WTC11 (cell line): ENCODE results near the gene CACNA2D3. TPM values are rescaled to one million over a fixed set of nuclear protein-coding genes. Genes with fewer than 3 reads are reported as not detected.

ENCODE experiments used
- ATAC-seq: fragments of 200-7000 bp; cut with Tn5 transposase; 2 replicates; pipeline ENCODE4 v1.10.0; 2021; ENCODE audit warnings: mild to moderate bottlenecking, moderate library complexity
- CTCF ChIA-PET: fragments of 300-600 bp; sonication (Branson Sonifier 250); formaldehyde crosslinking; loops from one replicate; lab custom pipeline; 2021; ENCODE audit warnings: antibody characterized with exemption; lab: Charles Lee
- POLR2A ChIA-PET: fragments of 350-600 bp; sonication (Branson Sonifier 250); formaldehyde crosslinking; loops from one replicate; lab custom pipeline; 2021; ENCODE audit warnings: antibody characterized with exemption; lab: Charles Lee
- DNase-seq: peaks from one replicate; pipeline ENCODE4 v3.0.0; 2021; ENCODE audit warnings: low spot score
- H3K27ac Mint-ChIP-seq: 2 replicates; pipeline ENCODE4 v1.8.0; 2021; ENCODE audit warnings: mixed read lengths
- H3K27me3 Mint-ChIP-seq: 2 replicates; pipeline ENCODE4 v1.8.0; 2021; ENCODE audit warnings: low read depth, mild to moderate bottlenecking, moderate library complexity, mixed read lengths
- H3K36me3 Mint-ChIP-seq: 2 replicates; pipeline ENCODE4 v1.8.0; 2021; ENCODE audit warnings: mixed read lengths
- H3K4me1 Mint-ChIP-seq: 2 replicates; pipeline ENCODE4 v1.8.0; 2022; ENCODE audit warnings: mixed read lengths
- H3K4me3 Mint-ChIP-seq: 2 replicates; pipeline ENCODE4 v1.8.0; 2021; ENCODE audit warnings: mild to moderate bottlenecking, moderate library complexity, mixed read lengths
- H3K9me3 Mint-ChIP-seq: 2 replicates; pipeline ENCODE4 v1.8.0; 2021; ENCODE audit warnings: mixed read lengths
- CBFB ChIP-seq: sonication (generic); formaldehyde crosslinking; IDR thresholded peaks from 2 replicates; pipeline ENCODE4 v1.8.1; 2022; ENCODE audit warnings: mild to moderate bottlenecking, low read depth, missing genetic modification reagents
- GRHL2 ChIP-seq: fragments of 250-450 bp; sonication (Bioruptor Pico); IDR thresholded peaks from 2 replicates; pipeline ENCODE4 v1.8.0; 2022; ENCODE audit warnings: mild to moderate bottlenecking, moderate library complexity; ENCODE audit not compliant: insufficient replicate concordance, severe bottlenecking
- GTF2I ChIP-seq: fragments of 250-450 bp; sonication (Bioruptor Pico); conservative IDR thresholded peaks from 2 replicates; pipeline ENCODE4 v1.4.0; 2021; ENCODE audit warnings: mild to moderate bottlenecking
- KAT7 ChIP-seq: sonication (generic); formaldehyde crosslinking; IDR thresholded peaks from 2 replicates; pipeline ENCODE4 v1.8.1; 2023; ENCODE audit warnings: missing genetic modification reagents, mild to moderate bottlenecking, borderline replicate concordance
- NFATC4 ChIP-seq: fragments of 250-450 bp; sonication (Bioruptor Pico); IDR thresholded peaks from 2 replicates; pipeline ENCODE4 v1.9.0; 2021; ENCODE audit warnings: mild to moderate bottlenecking
- NR1H2 ChIP-seq: sonication (generic); formaldehyde crosslinking; IDR thresholded peaks from 2 replicates; pipeline ENCODE4 v1.9.0; 2021; ENCODE audit warnings: mild to moderate bottlenecking, moderate library complexity, missing genetic modification reagents
- NR3C1 ChIP-seq: sonication (generic); formaldehyde crosslinking; conservative IDR thresholded peaks from 2 replicates; pipeline ENCODE4 v1.8.1; 2023; ENCODE audit warnings: low read depth, mild to moderate bottlenecking, missing genetic modification reagents
- SP1 ChIP-seq: sonication (generic); formaldehyde crosslinking; conservative IDR thresholded peaks from 2 replicates; pipeline ENCODE4 v1.8.1; 2022; ENCODE audit warnings: missing genetic modification reagents
- TEAD4 ChIP-seq: sonication (generic); formaldehyde crosslinking; IDR thresholded peaks from 2 replicates; pipeline ENCODE4 v1.8.0; 2022; ENCODE audit warnings: mild to moderate bottlenecking, missing genetic modification reagents
- total RNA-seq: library from RNA; stranded (reverse); gene quantifications from 3 replicates; pipeline ENCODE4 v1.2.3, GENCODE V29; 2021
- TF ChIP-seq, protein P1 (sequence below): sonication (generic); formaldehyde crosslinking; conservative IDR thresholded peaks from 2 replicates; pipeline ENCODE4 v1.8.1; 2022; ENCODE audit warnings: mild to moderate bottlenecking, missing genetic modification reagents
- TF ChIP-seq, protein P2 (sequence below): sonication (generic); formaldehyde crosslinking; IDR thresholded peaks from 2 replicates; pipeline ENCODE4 v1.8.1; 2023; ENCODE audit warnings: mild to moderate bottlenecking, missing genetic modification reagents
- TF ChIP-seq, protein P3 (sequence below): fragments of 250-450 bp; sonication (Bioruptor Pico); IDR thresholded peaks from 2 replicates; pipeline ENCODE4 v2.1.2; 2022; ENCODE audit warnings: mild to moderate bottlenecking, moderate library complexity
- TF ChIP-seq, protein P4 (sequence below): sonication (generic); formaldehyde crosslinking; IDR thresholded peaks from 2 replicates; pipeline ENCODE4 v1.8.1; 2022; ENCODE audit warnings: mild to moderate bottlenecking, missing genetic modification reagents, moderate library complexity, borderline replicate concordance
- TF ChIP-seq, protein P5 (sequence below): fragments of 250-450 bp; sonication (Bioruptor Pico); IDR thresholded peaks from 2 replicates; pipeline ENCODE4 v1.8.0; 2021; ENCODE audit warnings: mild to moderate bottlenecking
- TF ChIP-seq, protein P6 (sequence below): fragments of 200-600 bp; IDR thresholded peaks from 2 replicates; pipeline ENCODE4 v1.8.0; 2022; ENCODE audit warnings: antibody characterized with exemption
- TF ChIP-seq, protein P7 (sequence below): fragments of 250-450 bp; sonication (Bioruptor Pico); IDR thresholded peaks from 2 replicates; pipeline ENCODE4 v1.9.0; 2021; ENCODE audit warnings: mild to moderate bottlenecking
- TF ChIP-seq, protein P8 (sequence below): sonication (generic); formaldehyde crosslinking; IDR thresholded peaks from 2 replicates; pipeline ENCODE4 v1.8.0; 2023; ENCODE audit warnings: missing genetic modification reagents, mild to moderate bottlenecking, borderline replicate concordance
- TF ChIP-seq, protein P9 (sequence below): sonication (generic); formaldehyde crosslinking; IDR thresholded peaks from 2 replicates; pipeline ENCODE4 v1.8.0; 2022; ENCODE audit warnings: mild to moderate bottlenecking, missing genetic modification reagents

Gene CACNA2D3
- total RNA-seq, 1 experiment from 2014 or later: 5.0 TPM

DNA sequence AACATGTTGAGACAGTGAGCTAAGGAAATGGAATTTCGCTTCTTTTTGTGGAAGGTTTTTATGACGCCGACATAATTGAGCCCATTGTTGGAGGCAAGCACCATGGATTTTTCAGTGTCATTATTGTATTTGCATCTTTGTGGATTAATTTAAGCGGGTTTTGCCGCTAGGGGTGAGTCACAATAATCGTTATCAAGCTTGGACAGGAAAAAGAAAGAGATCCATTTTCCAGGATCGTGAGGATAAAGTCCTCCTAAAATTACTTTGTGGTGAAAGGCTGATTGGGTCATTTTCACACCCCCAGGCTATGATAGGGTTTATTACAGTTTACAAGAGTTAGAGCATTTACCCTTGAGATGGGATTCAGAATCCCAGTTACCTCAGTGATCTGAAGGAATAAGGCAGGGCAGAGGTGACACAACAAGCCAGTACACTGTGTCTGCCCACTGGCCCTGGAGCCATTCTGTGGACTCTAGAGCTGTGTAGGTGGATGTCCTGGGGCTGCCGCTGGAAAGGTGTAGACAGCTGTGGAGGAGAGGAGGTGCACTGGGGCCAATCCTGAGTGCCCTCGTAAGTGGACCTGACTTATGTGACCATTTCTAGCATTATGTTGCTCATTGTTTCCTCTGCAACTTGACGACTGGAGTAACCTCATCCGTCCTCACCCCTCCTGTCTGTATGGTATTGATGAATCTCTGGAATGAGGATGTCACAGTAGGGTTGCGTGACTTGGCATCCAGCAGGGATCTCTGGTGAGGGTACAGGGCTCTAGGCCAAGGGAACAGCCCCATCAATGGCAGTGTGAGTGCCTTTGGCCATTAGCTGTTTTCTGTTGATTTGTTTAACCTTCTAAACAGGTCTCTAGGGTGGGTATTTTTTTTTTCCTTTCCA, 435.4 kb downstream of the CACNA2D3 start (continued):
- TF ChIP-seq, protein P1, sequence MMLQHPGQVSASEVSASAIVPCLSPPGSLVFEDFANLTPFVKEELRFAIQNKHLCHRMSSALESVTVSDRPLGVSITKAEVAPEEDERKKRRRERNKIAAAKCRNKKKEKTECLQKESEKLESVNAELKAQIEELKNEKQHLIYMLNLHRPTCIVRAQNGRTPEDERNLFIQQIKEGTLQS: no peak
- TF ChIP-seq GRHL2 (CRISPR knock-in tag): no peak
- TF ChIP-seq, protein P2, sequence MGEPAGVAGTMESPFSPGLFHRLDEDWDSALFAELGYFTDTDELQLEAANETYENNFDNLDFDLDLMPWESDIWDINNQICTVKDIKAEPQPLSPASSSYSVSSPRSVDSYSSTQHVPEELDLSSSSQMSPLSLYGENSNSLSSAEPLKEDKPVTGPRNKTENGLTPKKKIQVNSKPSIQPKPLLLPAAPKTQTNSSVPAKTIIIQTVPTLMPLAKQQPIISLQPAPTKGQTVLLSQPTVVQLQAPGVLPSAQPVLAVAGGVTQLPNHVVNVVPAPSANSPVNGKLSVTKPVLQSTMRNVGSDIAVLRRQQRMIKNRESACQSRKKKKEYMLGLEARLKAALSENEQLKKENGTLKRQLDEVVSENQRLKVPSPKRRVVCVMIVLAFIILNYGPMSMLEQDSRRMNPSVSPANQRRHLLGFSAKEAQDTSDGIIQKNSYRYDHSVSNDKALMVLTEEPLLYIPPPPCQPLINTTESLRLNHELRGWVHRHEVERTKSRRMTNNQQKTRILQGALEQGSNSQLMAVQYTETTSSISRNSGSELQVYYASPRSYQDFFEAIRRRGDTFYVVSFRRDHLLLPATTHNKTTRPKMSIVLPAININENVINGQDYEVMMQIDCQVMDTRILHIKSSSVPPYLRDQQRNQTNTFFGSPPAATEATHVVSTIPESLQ (CRISPR knock-in tag): no peak

DNA sequence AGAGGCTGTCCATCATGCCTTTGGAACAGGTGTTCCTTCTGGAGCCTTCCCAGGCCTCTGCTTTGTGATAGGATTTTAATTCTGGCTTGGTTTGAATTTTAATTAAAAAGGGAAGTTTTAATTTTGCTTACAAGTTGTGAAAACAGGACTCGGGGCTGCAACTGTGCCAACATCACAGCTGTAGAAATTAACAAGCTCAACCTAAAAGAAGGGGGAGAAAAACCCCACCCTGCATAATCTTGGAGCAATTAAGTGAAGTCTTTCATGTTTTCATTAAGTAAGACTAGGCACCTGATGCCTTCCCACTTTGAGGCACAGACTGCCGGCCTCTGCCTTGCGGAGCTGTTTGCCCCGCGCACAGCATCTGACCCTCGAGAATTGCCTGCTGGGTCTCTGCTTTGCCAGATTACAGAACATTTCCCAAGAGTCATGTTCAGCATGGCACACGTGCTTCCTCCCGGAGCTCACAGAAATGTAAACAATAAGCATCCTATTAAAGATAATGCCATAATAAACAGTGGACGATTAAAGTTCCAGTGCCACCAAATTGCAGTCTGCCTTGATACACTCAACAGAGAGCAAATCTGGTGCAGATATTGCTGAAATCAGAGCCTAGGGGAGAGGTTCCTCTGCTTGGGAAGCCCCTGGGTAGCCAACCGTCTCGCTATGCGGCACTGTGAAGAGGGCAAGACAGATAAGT, 441.3 kb downstream of the CACNA2D3 start:
- no peak overlapping the region for H3K4me3 Mint-ChIP-seq
- TF ChIP-seq CBFB (CRISPR knock-in tag) (no peak), GTF2I (CRISPR knock-in tag) (no peak), NFATC4 (CRISPR knock-in tag) (no peak), NR3C1 (CRISPR knock-in tag) (no peak), SP1 (CRISPR knock-in tag) (no peak), KAT7 (CRISPR knock-in tag) (no peak), TEAD4 (CRISPR knock-in tag) (no peak), NR1H2 (no peak)
- TF ChIP-seq, protein P3, sequence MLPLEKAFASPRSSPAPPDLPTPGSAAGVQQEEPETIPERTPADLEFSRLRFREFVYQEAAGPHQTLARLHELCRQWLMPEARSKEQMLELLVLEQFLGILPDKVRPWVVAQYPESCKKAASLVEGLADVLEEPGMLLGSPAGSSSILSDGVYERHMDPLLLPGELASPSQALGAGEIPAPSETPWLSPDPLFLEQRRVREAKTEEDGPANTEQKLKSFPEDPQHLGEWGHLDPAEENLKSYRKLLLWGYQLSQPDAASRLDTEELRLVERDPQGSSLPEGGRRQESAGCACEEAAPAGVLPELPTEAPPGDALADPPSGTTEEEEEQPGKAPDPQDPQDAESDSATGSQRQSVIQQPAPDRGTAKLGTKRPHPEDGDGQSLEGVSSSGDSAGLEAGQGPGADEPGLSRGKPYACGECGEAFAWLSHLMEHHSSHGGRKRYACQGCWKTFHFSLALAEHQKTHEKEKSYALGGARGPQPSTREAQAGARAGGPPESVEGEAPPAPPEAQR (CRISPR knock-in tag): no peak
- TF ChIP-seq, protein P4, sequence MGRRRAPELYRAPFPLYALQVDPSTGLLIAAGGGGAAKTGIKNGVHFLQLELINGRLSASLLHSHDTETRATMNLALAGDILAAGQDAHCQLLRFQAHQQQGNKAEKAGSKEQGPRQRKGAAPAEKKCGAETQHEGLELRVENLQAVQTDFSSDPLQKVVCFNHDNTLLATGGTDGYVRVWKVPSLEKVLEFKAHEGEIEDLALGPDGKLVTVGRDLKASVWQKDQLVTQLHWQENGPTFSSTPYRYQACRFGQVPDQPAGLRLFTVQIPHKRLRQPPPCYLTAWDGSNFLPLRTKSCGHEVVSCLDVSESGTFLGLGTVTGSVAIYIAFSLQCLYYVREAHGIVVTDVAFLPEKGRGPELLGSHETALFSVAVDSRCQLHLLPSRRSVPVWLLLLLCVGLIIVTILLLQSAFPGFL: no peak
- TF ChIP-seq, protein P5, sequence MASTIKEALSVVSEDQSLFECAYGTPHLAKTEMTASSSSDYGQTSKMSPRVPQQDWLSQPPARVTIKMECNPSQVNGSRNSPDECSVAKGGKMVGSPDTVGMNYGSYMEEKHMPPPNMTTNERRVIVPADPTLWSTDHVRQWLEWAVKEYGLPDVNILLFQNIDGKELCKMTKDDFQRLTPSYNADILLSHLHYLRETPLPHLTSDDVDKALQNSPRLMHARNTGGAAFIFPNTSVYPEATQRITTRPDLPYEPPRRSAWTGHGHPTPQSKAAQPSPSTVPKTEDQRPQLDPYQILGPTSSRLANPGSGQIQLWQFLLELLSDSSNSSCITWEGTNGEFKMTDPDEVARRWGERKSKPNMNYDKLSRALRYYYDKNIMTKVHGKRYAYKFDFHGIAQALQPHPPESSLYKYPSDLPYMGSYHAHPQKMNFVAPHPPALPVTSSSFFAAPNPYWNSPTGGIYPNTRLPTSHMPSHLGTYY (CRISPR knock-in tag): no peak
- TF ChIP-seq, protein P6, sequence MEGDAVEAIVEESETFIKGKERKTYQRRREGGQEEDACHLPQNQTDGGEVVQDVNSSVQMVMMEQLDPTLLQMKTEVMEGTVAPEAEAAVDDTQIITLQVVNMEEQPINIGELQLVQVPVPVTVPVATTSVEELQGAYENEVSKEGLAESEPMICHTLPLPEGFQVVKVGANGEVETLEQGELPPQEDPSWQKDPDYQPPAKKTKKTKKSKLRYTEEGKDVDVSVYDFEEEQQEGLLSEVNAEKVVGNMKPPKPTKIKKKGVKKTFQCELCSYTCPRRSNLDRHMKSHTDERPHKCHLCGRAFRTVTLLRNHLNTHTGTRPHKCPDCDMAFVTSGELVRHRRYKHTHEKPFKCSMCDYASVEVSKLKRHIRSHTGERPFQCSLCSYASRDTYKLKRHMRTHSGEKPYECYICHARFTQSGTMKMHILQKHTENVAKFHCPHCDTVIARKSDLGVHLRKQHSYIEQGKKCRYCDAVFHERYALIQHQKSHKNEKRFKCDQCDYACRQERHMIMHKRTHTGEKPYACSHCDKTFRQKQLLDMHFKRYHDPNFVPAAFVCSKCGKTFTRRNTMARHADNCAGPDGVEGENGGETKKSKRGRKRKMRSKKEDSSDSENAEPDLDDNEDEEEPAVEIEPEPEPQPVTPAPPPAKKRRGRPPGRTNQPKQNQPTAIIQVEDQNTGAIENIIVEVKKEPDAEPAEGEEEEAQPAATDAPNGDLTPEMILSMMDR: no peak
- TF ChIP-seq, protein P7, sequence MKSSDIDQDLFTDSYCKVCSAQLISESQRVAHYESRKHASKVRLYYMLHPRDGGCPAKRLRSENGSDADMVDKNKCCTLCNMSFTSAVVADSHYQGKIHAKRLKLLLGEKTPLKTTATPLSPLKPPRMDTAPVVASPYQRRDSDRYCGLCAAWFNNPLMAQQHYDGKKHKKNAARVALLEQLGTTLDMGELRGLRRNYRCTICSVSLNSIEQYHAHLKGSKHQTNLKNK (CRISPR knock-in tag): no peak
- TF ChIP-seq, protein P8, sequence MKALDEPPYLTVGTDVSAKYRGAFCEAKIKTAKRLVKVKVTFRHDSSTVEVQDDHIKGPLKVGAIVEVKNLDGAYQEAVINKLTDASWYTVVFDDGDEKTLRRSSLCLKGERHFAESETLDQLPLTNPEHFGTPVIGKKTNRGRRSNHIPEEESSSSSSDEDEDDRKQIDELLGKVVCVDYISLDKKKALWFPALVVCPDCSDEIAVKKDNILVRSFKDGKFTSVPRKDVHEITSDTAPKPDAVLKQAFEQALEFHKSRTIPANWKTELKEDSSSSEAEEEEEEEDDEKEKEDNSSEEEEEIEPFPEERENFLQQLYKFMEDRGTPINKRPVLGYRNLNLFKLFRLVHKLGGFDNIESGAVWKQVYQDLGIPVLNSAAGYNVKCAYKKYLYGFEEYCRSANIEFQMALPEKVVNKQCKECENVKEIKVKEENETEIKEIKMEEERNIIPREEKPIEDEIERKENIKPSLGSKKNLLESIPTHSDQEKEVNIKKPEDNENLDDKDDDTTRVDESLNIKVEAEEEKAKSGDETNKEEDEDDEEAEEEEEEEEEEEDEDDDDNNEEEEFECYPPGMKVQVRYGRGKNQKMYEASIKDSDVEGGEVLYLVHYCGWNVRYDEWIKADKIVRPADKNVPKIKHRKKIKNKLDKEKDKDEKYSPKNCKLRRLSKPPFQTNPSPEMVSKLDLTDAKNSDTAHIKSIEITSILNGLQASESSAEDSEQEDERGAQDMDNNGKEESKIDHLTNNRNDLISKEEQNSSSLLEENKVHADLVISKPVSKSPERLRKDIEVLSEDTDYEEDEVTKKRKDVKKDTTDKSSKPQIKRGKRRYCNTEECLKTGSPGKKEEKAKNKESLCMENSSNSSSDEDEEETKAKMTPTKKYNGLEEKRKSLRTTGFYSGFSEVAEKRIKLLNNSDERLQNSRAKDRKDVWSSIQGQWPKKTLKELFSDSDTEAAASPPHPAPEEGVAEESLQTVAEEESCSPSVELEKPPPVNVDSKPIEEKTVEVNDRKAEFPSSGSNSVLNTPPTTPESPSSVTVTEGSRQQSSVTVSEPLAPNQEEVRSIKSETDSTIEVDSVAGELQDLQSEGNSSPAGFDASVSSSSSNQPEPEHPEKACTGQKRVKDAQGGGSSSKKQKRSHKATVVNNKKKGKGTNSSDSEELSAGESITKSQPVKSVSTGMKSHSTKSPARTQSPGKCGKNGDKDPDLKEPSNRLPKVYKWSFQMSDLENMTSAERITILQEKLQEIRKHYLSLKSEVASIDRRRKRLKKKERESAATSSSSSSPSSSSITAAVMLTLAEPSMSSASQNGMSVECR (CRISPR knock-in tag): no peak
- TF ChIP-seq, protein P9, sequence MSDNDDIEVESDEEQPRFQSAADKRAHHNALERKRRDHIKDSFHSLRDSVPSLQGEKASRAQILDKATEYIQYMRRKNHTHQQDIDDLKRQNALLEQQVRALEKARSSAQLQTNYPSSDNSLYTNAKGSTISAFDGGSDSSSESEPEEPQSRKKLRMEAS (CRISPR knock-in tag): no peak
- no peaks in the 10 kb centered on the region for H3K27me3 Mint-ChIP-seq
- H3K36me3 Mint-ChIP-seq: no peaks in the 10 kb centered on the region
- no peak overlapping the region for H3K27ac Mint-ChIP-seq
- 0 out of 2 replicates have a peak, but pooled peaks cover 3% of the 10 kb centered on the region for H3K4me1 Mint-ChIP-seq
- ATAC-seq: no peak
- ChIA-PET POLR2A (no interaction called here), CTCF (no interaction called here)
- no peak for DNase-seq
- peaks cover 10% of the 10 kb centered on the region; the same call in 1 of the 2 replicates for H3K9me3 Mint-ChIP-seq
